Parathyroid adenoma (tissue), 2 donors: ENCODE data around the gene PEMT.

ENCODE experiments used
- H2AFZ ChIP-seq: fragments of 300-600 bp; sonication (generic); one replicate; pipeline ENCODE4 v1.7.0; 2017; ENCODE audit warnings: antibody characterized with exemption, mild to moderate bottlenecking
- H3K27ac ChIP-seq: fragments of 300-600 bp; sonication (generic); one replicate; pipeline ENCODE4 v1.7.0; 2017
- H3K27me3 ChIP-seq: fragments of 300-600 bp; sonication (generic); one replicate; pipeline ENCODE4 v1.7.0; 2017; ENCODE audit warnings: low read length; ENCODE audit not compliant: control insufficient read depth, insufficient read depth
- H3K36me3 ChIP-seq: fragments of 300-600 bp; sonication (generic); one replicate; pipeline ENCODE4 v1.7.0; 2017; ENCODE audit warnings: low read length; ENCODE audit not compliant: control insufficient read depth, insufficient read depth
- H3K4me1 ChIP-seq: fragments of 300-600 bp; sonication (generic); one replicate; pipeline ENCODE4 v1.7.0; 2017; ENCODE audit warnings: control low read depth
- H3K4me2 ChIP-seq: fragments of 300-600 bp; sonication (generic); one replicate; pipeline ENCODE4 v1.7.0; 2017; ENCODE audit warnings: low read length
- H3K4me3 ChIP-seq: fragments of 300-600 bp; sonication (generic); one replicate; pipeline ENCODE4 v1.7.0; 2017; ENCODE audit warnings: low read depth, low read length
- H3K79me2 ChIP-seq: fragments of 300-600 bp; sonication (generic); one replicate; pipeline ENCODE4 v1.7.0; 2017; ENCODE audit warnings: control low read depth
- H3K9ac ChIP-seq: fragments of 300-600 bp; sonication (generic); one replicate; pipeline ENCODE4 v1.7.0; 2017; ENCODE audit warnings: mild to moderate bottlenecking
- H3K9me3 ChIP-seq: fragments of 300-600 bp; sonication (generic); one replicate; pipeline ENCODE4 v1.7.0; 2017; ENCODE audit warnings: low read length; ENCODE audit not compliant: control insufficient read depth
- CTCF ChIP-seq: fragments of 300-600 bp; sonication (generic); IDR thresholded peaks from one replicate; pipeline ENCODE4 v1.7.0; 2017; ENCODE audit warnings: antibody characterized with exemption, mild to moderate bottlenecking
- donor health status: primary hyperparathyroidism.

Gene PEMT

DNA sequence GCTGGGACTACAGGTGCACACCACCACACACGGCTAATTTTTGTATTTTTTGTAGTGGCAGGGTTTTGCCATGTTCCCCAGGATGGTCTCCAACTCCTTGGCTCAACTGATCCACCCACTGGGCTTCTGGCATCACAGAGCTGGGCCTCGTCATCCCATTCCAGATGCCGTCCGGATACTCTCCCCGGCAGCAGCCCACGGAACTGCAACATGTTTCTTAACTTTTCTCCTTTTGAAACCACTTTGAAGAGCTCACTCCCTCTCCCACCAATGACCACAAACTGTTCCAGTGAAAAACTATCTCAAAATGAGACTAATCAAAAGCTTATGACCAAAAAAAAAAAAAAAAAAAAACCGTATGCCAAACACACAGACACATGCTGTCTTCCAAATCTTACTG is 17.6 kb downstream of the PEMT start:
- H3K9ac ChIP-seq: no peak overlapping the region
- H3K27ac ChIP-seq: no peak overlapping the region
- H3K4me1 ChIP-seq: no peaks in the 10 kb centered on the region

GRCh38 chr17:17572010-17572785 is 19.3 kb downstream of the PEMT start:
- no peak for TF ChIP-seq CTCF
- Histone ChIP-seq H3K4me1 (no peaks in the 10 kb centered on the region), H3K36me3 (no peaks in the 10 kb centered on the region)

More for the DNA sequence above, 17.6 kb downstream of the PEMT start:
- Histone ChIP-seq H3K4me2 (no peak overlapping the region), H3K4me3 (no peak overlapping the region), H3K27me3 (no peaks in the 10 kb centered on the region), H3K79me2 (peaks cover 28% of the 10 kb centered on the region), H3K36me3 (no peaks in the 10 kb centered on the region), H2AFZ (no peak overlapping the region), H3K9me3 (no peaks in the 10 kb centered on the region)
- no peak for TF ChIP-seq CTCF

DNA sequence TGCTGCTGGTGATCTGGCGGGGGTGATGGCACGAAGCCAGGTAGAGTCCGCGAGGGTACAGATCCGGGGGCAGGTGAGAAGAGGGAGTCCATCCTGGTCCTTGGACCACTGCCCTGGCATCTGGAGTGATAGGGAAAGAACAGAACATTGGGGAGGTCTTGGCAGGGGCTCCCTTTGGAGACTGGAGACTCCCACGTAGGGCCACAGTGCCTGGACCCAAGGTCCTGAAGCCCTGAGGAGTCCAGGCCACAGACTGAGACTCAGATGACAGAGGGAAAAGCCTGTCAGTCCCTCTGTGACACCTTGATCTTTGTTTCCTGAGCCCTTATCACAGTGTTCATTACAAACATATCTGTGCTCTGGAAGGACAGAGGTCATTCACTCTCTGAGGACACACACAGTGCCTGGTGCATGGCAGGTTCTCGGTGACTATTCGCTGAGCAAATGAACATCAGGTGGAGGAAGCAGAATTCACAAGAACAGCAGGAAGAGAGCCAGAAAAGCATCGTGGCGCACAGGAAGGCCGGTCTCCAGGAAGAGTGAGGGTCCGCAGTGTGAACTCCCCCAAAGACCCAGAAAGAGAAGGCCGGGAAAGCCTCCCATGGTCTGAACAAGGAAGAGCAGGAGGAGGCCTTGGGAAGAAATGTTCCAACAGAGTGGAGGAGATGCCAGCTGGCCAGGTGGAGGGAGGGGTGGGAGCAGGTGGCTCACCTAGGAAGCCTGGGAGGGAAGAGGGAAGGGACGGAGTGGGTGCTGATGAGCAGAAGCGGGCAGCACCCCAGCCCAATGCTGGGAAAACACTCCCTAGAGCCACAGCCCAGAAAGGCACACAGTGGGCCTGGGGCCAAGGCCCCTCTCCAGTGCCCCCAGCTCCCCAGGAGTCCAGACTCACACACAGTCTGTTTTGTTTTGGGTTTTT is 20.5 kb downstream of the PEMT start:
- Histone ChIP-seq H2AFZ (no peak overlapping the region), H3K9me3 (no peaks in the 10 kb centered on the region), H3K4me2 (no peak overlapping the region), H3K9ac (no peak overlapping the region), H3K27me3 (no peaks in the 10 kb centered on the region), H3K4me3 (no peak overlapping the region), H3K79me2 (peaks cover 25% of the 10 kb centered on the region), H3K4me1 (no peaks in the 10 kb centered on the region), H3K36me3 (no peaks in the 10 kb centered on the region), H3K27ac (no peak overlapping the region)
- no peak for TF ChIP-seq CTCF

More at GRCh38 chr17:17572010-17572785, 19.3 kb downstream of the PEMT start:
- Histone ChIP-seq H3K79me2 (peaks cover 33% of the 10 kb centered on the region), H3K9ac (no peak overlapping the region), H3K9me3 (no peaks in the 10 kb centered on the region), H3K4me2 (no peak overlapping the region), H3K4me3 (no peak overlapping the region), H2AFZ (no peak overlapping the region), H3K27ac (no peak overlapping the region), H3K27me3 (no peaks in the 10 kb centered on the region)

- no peaks in the 10 kb centered on the region for H3K4me1 ChIP-seq
- no peaks in the 10 kb centered on the region for H3K36me3 ChIP-seq
- H3K27ac ChIP-seq: no peak overlapping the region
- H3K9me3 ChIP-seq: no peaks in the 10 kb centered on the region
- no peak overlapping the region for H3K9ac ChIP-seq
- H3K4me3 ChIP-seq: no peak overlapping the region
- H2AFZ ChIP-seq: no peak overlapping the region
- TF ChIP-seq CTCF: peak; percentile 53
- H3K27me3 ChIP-seq: no peaks in the 10 kb centered on the region
- H3K79me2 ChIP-seq: peaks cover 25% of the 10 kb centered on the region
- no peak overlapping the region for H3K4me2 ChIP-seq
Measured at GRCh38 chr17:17570140-17570797, 21.2 kb downstream of the PEMT start.
